Stimulated activated CD4-positive, alpha-beta T cell treated with anti-CD3 and anti-CD28 coated beads, Interleukin-4, amount 100 ng/mL, for 1 hour (primary cell): ENCODE measurements around the gene HAL.

Experiments
- DNase-seq: peaks from one replicate; pipeline ENCODE4 v3.0.0-alpha.2; 2020

Gene HAL

DNA sequence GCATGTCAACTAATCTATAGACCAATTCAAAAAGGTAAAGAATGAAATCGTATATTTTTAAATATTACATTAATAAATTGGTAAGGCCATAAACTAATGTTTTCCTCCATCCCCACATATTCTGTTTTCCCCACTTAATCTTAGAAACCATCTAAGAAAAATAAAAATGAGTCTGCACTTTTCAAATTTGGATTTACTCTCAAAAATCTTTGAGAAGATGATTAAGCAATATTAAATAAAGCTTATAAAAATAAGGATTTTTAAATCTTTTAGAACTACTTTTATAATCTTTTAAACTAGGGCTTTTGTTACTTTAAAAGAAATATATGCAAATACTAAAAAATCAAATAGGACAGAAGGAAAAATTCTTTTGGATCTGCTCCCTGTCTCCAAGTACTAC, 10.6 kb upstream of the HAL start:
- no peak for DNase-seq

DNA sequence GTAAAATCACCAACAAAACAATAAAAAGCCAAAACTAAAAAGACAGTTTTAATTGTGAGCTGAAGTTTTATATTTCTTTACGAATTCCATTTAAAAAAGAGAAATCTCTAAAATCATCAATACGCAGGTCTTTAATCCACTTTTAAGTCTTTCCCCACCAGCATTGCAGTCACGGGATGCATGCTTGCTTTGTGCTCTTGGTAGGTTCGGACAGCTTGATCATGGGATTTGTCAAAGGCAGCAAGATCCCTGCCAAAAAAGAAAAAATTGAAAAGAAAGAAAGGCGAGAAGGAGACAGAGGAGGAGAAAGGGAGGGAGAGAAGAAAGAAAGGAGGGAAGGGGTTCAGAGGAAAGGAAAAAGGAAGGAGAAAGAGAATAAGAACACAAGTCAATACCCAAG, 4.7 kb upstream of the HAL start:
- no peak for DNase-seq

DNA sequence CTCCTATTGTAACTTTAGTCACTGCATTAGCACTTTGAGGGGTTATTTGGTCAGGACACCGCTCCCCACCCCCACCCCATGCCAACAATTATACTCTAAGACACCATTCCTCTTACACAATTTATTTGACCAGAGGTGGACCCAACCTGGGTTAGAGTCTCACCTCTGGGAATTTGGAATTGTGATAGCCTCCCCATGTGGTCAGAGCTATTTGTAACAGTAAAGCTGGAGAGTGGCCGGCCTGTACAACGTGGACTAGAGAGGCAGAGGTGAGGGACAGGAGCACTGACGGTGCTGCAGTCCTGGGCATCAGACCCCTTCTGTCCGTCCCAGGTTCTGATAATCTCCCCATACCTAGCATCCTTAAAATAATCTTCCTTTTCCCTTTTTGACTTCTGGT, 3.3 kb upstream of the HAL start:
- no peak for DNase-seq

DNA sequence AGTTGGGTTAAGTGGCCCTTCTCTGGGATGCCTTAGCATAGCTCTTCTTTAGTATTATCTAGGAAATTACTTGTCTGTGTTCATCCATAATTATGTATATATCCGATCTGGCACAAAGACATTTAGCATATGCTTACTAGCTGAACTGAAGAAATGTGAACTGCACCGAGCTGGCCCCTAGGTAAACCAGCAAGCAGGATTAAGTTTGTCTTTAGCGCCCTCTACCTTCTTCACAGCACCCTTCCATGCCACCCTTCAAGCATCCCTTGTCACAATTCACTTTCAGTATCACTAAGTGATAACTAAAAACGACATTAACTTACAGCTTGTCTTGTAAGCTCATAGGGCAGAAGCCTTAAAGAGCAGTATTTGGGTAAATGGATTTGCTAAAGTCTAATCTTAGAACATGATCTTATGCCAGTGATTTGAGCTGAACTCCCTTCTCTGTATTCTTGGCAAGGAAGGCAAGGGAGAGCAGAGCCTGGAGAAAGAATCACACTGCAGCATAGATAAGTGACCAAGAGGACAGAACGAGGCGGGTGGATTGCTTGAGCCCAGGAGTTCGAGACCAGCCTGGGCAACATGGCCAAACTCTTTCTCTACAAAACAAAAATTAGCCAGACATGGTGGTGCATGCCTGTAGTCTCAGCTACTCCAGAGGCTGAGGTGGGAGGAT, 2.6 kb upstream of the HAL start:
- DNase-seq, result peak; percentile 14

DNA sequence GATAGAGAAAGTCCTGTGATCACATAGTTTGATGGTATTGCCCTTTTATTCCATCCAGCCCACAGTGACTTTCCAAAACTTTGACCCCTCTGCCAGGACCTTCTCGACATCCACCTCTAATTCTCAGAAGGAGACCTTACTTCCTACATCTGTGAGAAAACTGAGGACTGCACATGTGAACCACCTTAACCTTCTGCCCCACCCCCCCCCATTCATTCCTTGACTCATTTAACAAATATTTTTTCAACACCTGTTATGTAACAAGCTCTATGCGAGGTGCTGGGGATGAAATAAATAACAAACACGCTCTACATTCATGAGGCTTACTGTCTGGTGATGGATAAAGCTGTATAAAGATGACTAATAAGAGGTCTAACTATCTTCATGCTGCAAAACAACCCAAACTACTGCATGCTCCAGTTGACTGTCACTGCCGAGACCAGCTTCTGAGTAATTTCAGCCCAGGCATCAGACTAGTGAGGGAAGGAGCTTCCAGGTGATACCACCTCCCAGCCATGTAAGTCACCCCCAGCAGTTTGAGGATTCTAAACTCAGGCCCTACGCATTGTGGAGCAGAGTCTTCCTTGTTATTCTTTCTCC, 1.9 kb upstream of the HAL start:
- no peak for DNase-seq

DNA sequence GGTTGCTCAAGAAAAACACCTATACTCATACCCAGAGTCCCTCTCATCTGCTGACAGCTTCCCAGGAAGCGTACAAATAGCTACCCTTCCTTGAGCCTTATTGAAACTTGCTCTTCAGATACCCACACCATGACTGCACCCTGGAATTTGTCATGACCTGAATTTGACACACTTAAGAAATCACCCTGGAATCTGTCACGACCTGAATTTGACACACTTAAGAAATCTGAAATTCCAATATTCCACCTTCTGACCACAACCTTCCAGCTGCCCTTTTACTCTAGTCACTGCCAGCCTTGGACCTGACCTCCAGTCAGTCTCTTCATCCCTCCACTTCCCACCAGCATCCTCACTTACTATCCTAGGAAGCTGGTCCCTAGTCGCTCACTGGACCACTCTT, 1.1 kb upstream of the HAL start:
- no peak for DNase-seq

DNA sequence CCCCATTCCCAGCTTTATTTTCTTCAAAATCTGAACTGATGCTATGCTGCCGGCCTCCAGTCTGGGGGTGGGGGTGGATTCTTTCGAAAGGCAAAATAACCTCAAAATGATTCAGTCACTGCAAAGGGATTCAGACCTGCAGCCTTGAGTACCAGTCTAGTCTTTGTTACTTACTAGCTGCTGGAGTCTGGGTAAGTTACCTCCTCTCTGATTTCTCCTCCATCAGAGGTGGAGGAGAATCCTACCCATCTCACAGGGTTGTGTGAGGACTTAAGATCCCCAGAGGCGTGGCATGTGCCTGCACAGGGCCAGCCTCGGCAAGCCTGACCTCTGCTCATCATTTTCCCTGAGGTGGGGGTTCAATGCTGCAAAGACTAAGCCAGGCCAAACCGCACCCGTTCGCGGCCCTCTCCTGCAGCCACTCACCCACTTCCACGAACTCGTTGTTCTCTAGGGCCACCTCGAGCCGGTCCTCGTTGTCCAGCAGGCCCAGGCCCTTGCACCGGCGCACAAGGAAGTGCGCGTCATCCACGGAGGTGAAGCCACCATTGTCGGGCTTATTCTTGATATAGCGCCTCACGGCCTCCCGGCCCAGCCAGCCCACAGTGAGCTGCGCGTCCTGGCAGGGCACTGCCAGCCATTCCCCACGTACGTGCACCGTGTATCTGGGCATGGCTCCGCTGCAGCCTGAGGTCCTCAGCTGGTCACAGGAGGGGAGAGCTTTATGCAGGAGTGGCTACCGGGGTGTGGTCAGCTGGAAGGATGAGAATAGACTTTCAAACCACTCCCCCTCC, 709 bp downstream of the HAL start:
- DNase-seq, result no peak

DNA sequence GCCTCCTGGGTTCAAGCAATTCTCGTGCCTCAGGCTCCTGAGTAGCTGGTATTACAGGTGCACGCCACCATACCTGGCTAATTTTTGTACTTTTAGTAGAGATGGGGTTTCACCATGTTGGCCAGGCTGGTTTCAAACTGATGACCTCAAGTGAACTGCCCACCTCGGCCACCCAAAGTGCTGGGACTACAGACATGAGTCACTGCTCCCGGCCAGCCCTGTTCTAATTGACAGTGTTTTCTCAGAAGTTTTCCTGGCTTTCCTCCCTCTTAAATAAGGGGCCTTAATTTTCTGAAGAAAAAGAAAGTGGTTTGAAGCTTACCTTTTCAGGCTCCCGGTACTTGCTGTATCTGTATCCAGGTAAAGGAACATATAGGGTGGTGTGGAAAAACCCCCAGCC, 1.7 kb downstream of the HAL start:
- DNase-seq, result no peak

DNA sequence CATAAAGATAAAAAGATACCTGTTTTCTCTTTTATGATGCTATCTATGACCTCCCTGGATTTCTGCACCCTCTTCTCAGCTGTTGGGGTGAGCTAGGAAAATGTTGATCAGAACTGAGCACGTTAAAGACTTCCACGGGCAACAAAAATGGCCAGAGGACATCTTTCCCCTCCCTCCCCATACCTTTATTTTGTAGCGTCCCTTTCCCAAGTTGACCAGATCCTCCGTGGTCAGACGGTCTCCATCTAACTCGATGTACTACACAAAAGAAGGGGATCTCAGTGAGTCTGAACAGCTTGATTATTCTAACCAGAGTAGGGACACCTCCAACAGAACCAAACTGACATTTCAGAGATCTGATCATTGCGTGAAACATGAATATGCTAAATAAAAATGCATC, 2.2 kb downstream of the HAL start:
- DNase-seq, result no peak

DNA sequence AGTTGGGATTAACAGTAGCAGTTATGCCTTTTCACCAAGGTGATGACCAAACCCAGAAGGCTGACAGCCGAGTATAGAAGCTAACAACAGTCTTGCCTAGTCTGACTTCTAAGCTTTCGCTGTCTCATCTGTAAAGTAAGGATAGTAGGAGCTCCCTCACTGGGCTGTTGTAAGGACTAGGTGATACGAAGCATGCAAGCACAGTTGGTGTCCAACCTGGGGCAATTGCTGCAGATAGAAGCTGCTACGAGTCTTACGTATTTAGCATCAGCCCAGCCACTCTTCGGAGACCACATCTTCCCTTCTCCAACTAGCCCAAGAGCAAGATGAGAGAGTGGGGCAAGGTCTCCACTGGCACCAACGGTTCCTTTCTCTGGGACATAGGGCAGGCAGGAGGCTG, 6.0 kb downstream of the HAL start:
- no peak for DNase-seq

DNA sequence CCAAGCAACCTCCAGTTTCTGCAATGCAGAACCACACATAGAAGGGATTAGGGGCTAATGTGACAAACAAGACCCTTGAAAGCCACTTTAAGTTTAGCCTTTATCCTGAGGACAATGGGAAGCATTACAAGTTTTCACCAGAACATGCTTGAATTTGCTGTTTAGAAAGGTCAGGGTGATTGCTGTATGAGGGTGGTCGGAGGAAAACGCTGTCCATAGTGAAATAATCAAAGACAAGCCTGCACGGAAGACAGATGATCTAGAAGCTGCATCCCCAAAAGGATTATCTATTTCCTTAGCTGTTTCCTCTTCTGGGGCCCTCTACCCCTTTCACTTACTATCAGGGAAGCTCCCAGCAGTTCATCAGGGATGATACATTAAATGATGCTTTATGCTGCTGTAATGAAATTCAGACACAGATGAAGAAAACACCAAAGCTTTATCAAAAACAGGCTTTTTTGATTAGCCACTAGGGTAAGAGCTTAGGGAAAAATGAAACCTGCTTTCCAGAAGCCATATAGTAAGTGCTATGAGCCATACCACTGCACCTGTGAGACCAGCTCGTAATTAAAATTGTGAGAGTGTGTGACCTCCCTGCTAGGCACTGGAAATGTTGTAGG, 6.5 kb downstream of the HAL start:
- no peak for DNase-seq

DNA sequence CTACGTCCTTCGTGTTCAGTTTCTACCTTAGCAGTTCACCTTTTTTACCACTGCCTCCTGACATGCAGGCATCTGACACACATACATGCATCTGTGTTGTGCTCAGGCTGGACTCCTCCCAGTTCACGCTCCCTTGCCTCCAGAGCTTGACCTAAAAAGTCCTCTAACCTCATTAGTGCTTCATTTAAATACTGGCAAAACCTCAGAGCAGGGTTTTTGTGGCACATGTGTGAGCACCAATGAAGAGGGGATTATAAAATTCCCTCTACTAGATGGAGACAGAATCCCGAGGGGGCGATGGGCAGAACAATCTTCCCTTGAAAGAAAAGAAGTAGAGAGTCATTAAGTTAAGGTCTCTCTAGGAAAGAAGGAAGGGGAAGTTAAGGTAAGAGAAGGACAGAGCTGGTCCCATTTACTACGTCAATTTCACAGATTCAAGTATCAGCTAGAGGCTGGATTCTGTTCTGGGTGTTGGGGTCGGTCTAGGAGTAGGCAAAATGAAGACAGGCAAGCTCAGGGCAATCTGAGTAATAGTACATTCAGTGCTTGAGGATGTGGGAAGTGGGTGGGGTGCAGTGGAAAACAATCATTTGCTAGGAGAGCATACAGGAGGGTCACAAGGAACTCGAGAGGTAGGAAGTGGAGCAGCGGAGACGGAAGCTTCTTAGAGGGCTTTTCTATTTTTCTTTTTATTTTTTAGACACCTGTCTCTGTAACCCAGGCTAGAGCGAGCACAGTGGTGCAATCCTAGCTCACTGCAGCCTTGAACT, 7.5 kb downstream of the HAL start:
- DNase-seq, result no peak

DNA sequence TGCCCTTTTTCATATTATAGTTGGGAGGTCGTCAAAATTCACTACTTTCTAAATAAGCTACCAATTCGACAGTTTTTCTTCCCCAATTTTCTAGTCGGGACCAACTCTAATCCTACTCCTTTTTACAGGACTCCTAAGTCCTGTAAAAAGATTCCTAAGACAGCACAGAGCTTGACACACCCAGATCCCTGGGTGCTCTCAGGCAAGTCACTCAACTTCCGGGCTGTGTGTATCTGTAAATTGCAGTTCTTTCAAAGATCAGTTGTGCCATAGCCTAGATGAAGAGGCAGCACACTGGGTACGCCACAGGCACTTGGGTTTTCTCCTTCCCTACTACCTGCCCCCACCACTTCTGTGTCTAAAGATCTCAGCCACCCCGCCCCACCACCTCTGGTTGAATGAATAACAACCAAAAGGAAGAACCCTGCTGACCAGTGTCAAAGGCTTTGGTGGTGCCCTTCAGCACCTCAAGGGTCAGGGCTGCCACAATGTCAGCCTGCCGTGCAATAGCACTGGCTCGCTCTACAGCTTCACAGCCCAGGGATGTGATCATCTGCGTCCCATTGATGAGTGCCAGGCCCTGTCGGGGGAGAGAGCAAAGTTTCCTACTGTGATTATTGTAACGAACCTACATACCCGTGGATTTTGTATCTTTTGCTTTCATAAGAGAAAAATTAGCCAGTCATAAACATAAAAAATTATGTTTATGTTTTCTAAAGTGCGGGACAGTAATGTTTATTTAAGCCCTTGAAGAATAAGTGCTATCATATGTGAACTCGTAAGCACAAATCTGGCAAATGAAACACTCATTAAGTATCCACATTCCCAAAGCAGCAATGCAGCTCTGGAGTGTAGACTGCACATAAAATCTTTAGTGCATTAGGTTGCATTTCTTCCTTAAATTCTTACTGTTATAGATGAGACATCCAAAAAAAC, 9.2 kb downstream of the HAL start:
- no peak for DNase-seq

DNA sequence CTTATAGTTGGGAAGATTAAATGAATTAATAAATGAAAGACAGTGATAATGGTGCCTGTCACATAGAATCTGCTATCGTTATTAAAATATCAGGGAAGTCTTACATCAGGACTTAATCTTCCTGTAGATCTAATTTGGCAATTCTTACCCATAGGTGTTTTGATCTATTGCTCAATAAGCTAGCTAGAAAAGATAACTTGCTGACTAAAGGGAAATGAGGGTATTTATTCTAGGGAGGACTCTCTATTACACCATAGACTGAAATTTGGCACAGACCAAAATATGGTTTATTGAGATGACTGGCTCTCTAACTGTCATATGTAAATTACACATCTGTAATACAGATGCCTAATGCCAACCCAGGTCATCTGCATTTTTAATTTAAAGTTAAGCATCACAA, 11.5 kb downstream of the HAL start:
- no peak for DNase-seq

DNA sequence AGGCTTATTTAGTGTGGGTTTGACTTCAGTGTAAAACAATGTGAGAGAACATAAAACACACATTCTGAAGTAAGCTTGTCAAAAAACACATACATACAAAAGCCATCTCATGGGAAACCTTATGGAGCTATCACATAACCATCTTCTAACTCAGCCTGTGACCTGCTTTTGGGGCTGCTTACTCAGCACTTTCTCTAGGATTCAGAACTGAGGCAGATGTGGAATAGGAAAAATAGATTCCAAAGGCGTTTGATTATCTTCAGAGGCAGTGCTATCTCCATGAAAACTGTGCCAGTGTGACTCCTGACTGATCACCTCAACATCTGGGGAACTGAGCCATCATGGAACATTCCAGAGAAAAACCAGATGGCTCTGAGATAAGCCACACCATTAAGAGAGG, 13.5 kb downstream of the HAL start:
- DNase-seq, result no peak

DNA sequence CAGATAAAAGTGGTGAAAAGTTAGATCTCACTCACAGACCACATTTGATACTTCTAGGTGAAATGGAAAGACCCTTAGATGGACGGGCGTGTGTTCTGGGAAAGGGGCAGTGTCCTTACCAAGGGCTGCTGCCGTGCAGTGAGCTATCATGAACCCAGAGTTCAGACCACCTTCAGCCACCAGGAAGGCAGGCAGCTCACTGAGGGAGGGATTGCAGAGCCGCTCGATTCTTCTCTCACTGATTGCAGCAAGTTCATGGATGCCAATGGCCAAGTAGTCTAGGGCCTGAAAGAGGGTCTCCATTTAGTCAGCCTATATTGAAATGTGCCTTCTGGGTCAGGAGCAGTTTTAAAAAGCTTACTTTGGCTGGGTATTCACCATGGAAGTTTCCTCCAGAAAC, 15.7 kb downstream of the HAL start:
- no peak for DNase-seq

DNA sequence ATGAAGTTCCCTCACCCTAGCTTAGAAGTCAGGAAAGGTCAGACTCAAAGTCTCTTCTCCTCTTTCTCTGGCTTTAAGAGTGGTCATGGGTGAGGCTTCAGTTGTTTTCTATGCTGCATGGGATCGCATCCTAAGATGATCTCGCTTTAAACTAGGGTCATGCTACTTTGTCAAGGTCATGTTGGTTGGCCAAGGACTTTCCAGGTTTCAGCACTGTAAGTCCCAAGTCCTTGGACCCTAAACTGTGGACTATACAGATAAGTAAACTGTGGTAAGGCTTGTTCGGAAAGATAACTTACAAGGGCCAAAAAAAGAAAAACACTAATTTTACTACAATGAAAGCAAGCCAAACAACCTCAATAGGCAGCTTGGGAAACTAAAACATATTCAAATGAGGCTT, 17.4 kb downstream of the HAL start:
- DNase-seq, result no peak

DNA sequence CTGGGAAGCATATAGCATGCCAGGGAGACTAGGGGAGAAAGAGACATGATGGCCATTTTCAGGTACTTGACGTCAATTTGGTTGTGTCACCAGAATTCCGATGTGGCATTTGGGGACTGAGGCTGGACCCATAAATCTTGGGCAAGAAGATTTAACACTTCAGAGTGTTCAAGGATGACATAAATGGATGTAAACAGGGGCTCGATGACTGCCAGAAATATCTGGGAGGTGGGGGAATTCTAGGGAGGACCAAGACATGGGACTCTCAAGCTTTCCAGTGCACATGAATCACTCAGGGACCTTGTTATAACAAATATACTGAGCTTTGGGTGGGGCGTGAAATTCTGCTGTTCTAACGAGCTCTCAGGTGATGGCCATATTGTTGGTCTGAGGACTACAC, 17.8 kb downstream of the HAL start:
- DNase-seq, result no peak

DNA sequence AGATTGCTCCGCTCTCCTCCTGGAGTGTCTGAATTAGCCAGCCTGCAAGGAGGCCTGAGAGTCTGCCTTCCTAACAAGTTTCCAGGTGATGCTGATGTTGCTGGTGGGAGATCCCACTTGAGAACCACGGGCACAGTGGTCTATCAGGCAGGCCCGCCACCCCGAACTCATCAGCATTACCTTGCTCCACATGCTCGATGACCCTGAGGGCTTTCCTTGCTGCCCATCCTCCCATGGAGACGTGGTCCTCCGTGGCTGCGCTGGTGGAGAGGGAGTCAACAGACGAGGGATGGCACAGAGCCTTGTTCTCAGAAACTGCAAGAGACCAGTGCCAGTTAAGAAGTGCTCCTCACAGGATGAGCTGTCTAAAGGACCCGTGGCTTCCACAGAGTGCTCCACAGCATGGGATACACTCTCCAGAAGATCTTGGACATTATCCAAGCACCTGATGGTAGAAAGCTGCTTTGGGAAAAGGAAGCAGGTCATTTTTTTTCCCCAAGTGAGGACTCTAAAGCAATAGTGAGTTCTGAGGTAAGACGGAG, 18.3 kb downstream of the HAL start:
- DNase-seq, result no peak

DNA sequence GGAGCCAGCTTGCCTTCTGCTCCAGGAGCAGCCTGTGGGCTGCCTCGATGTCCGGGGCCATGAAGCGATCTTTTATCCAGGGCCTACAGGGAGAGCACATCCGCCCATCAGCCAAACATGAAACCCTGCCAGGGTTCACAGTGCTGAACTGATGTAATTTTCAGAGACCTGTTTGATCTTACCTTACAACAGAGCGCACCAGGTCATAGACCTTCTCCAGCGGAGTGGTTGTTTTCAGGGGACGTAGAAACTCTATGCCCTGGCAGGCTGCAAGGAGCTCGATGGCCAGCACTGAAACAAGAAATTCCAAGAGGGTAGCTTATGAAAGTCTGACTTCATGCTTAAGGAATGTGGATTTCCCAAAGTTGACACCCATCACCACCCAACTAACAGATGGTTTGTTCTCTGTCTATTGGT, 19.7 kb downstream of the HAL start:
- DNase-seq, result no peak

DNA sequence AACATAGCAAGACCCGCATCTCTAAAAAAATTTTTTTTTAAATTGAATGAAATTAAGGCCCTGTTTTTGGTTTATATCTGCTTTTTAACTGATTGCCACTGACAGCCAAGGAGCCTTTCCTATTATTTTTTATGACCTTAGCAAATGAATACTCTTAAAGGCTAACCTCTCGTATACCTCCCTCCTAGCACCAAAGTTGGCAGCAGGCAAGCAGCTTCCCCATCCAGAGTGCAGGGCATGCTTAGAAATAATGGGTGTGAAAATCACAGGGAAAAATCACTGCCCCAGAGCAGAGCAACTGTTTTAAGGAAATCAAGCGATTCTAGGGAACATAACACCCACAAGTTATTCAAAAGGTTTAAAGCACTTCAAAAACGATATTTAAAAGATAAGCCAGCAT, 20.7 kb downstream of the HAL start:
- DNase-seq, result no peak

DNA sequence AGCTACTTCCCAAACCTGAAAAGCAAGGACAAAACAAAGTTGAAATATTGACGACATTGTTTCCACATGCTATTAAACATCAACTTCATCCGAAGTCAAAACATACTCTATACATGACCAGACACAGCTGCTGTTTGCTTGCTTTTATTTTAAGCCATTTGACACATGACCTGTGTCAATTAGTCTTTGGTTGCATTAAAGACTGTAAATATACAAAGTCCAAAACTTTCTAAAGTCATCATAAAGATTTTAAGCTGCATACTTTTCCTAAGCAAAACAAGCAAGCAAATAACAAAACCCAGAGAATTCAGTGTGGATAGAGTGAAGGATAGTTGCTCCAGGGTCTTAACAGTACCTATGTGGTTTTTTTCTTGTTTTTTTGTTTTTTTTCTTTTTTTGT, 21.8 kb downstream of the HAL start:
- no peak for DNase-seq
